Stomach (tissue), 4 donors: ENCODE measurements around the gene DYNC2I2.

ENCODE experiments used
- EP300 ChIP-seq: sonication (generic); formaldehyde crosslinking; IDR thresholded peaks from one replicate; pipeline ENCODE4 v1.6.1; 2017; ENCODE audit warnings: antibody characterized with exemption
- POLR2A ChIP-seq, 4 donors: fragments of 450-650 bp; IDR thresholded peaks; one replicate each; pipeline ENCODE4 v1.6.1; 2016; ENCODE audit warnings: antibody characterized with exemption in 4 of 4, control low read depth in 2 of 4, mild to moderate bottlenecking in 1 of 4, moderate library complexity in 1 of 4
- POLR2AphosphoS5 ChIP-seq, 3 donors: sonication (generic); formaldehyde crosslinking; IDR thresholded peaks; one replicate each; pipeline ENCODE4 v1.6.1; 2016; ENCODE audit warnings: antibody characterized with exemption in 3 of 3
- TF ChIP-seq, protein P1 (sequence below), 7 experiments: fragments of 450-650 bp in 4 of 7; fragments of 200-600 bp in 3 of 7; sonication (generic) in 3 of 7; IDR thresholded peaks; one replicate each; pipeline ENCODE4 v1.5.1; 2016 to 2019; ENCODE audit warnings: antibody characterized with exemption in 7 of 7, control low read depth in 2 of 7, mild to moderate bottlenecking in 1 of 7

DNA sequence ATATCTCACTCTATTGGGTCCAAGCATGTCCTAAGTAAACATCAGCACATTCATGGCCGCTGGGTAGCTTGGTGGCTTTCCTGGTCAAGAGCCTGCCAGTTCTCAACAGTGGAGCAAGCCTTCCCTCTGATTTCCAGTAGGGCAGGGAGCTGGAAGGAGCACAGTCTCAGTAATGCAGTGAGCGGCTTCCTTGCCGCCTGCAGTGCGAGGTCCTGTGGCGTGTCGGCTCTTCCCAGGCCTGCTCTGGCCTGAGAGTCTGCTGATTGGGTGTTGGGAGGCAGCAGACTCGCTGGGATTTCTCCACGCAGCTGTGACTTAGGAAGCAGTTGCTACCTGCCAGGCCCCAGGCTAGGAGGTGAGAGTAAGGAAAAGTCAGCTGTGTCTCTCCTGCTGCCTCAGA is 53.0 kb downstream of the DYNC2I2 start:
- TF ChIP-seq, protein P1, sequence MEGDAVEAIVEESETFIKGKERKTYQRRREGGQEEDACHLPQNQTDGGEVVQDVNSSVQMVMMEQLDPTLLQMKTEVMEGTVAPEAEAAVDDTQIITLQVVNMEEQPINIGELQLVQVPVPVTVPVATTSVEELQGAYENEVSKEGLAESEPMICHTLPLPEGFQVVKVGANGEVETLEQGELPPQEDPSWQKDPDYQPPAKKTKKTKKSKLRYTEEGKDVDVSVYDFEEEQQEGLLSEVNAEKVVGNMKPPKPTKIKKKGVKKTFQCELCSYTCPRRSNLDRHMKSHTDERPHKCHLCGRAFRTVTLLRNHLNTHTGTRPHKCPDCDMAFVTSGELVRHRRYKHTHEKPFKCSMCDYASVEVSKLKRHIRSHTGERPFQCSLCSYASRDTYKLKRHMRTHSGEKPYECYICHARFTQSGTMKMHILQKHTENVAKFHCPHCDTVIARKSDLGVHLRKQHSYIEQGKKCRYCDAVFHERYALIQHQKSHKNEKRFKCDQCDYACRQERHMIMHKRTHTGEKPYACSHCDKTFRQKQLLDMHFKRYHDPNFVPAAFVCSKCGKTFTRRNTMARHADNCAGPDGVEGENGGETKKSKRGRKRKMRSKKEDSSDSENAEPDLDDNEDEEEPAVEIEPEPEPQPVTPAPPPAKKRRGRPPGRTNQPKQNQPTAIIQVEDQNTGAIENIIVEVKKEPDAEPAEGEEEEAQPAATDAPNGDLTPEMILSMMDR (IDR thresholded peaks at IDR 0.05), result no peak
- TF ChIP-seq POLR2A (IDR thresholded peaks at IDR 0.05) (no peak), EP300 (no peak), POLR2AphosphoS5 (IDR thresholded peaks at IDR 0.05) (no peak)
